Measurements from ENCODE around the gene KLK1.

- TF ChIP-seq TCF7L2 (IDR thresholded peaks at IDR 0.05; ENCODE audit: low read depth, low read length) (no peak), CTCF (IDR thresholded peaks at IDR 0.05) (no peak), POLR2AphosphoS5 (IDR thresholded peaks at IDR 0.05; ENCODE audit: low read depth, low read length) (no peak)
Observed at GRCh38 chr19:50844296-50844935, 20.8 kb upstream of the KLK1 start.

All from Panc1 (cell line).